SK-N-SH (cell line): ENCODE measurements around the gene CBX7. TPM values are rescaled to one million over a fixed set of nuclear protein-coding genes. Genes with fewer than 3 reads are reported as not detected.

Experiments
- CTCF ChIA-PET: fragments of 300-600, 350-600 bp; formaldehyde crosslinking; extraction: SDS; loops from one replicate; lab custom pipeline; 2021; lab: Yijun Ruan, JAX
- POLR2A ChIA-PET: fragments of 350-600 bp; sonication (Branson Sonifier 250); formaldehyde crosslinking; extraction: SDS; loops from one replicate; lab custom pipeline; 2020; ENCODE audit warnings: antibody characterized with exemption, inconsistent platforms; lab: Yijun Ruan, JAX
- DNase-seq: peaks from one replicate; pipeline ENCODE4 v3.0.0; 2012
- H2AFZ ChIP-seq: fragments of 200-600 bp; sonication (generic); 2 replicates; pipeline ENCODE4 v1.8.1; 2016; ENCODE audit warnings: antibody characterized with exemption, mild to moderate bottlenecking, low read depth
- H3F3A ChIP-seq: fragments of 200-600 bp; sonication (generic); replicated peaks from 2 replicates; pipeline ENCODE3; 2016; ENCODE audit warnings: antibody characterized with exemption, mild to moderate bottlenecking; ENCODE audit not compliant: insufficient read depth
- H3K27ac ChIP-seq, 2 experiments: fragments of 200-500 bp in 1 of 2; fragments of 200-600 bp in 1 of 2; sonication (Bioruptor generic) in 1 of 2; sonication (generic), shearing (Covaris generic) in 1 of 2; 2 replicates each; pipeline versions ENCODE4 v1.5.1 to v1.6.1; 2014 to 2016; ENCODE audit warnings: low read depth in 2 of 2, inconsistent platforms in 1 of 2, low read length in 1 of 2, mild to moderate bottlenecking in 1 of 2, mixed read lengths in 1 of 2
- H3K27me3 ChIP-seq: fragments of 200-600 bp; sonication (generic), shearing (Covaris generic); 2 replicates; pipeline ENCODE4 v1.6.1; 2016; ENCODE audit warnings: mixed run types; ENCODE audit not compliant: insufficient read depth
- H3K36me3 ChIP-seq, 2 experiments: fragments of 200-500 bp in 1 of 2; fragments of 200-600 bp in 1 of 2; sonication (Bioruptor generic) in 1 of 2; sonication (generic) in 1 of 2; replicated peaks in 1 of 2; 2 replicates each; pipeline versions ENCODE3 to v1.5.1; 2014 to 2016; ENCODE audit warnings: low read length in 1 of 2, mild to moderate bottlenecking in 1 of 2; ENCODE audit not compliant: insufficient read depth in 2 of 2, control insufficient read depth in 1 of 2
- H3K4me1 ChIP-seq, 2 experiments: fragments of 200-500 bp in 1 of 2; fragments of 200-600 bp in 1 of 2; sonication (Bioruptor generic) in 1 of 2; sonication (generic), shearing (Covaris generic) in 1 of 2; 2 replicates each; pipeline versions ENCODE4 v1.5.1 to v1.6.1; 2014 to 2016; ENCODE audit warnings: low read depth in 1 of 2, low read length in 1 of 2, mixed run types in 1 of 2; ENCODE audit not compliant: insufficient read depth in 2 of 2, control insufficient read depth in 1 of 2
- H3K4me2 ChIP-seq: fragments of 200-600 bp; sonication (generic), shearing (Covaris generic); 2 replicates; pipeline ENCODE4 v1.6.1; 2017; ENCODE audit warnings: mixed run types
- H3K4me3 ChIP-seq, 2 experiments: fragments of 200-500 bp in 1 of 2; fragments of 200-600 bp in 1 of 2; sonication (Bioruptor generic) in 1 of 2; sonication (generic), shearing (Covaris generic) in 1 of 2; 2 replicates each; pipeline versions ENCODE4 v1.5.1 to v1.8.1; 2014 to 2016; ENCODE audit warnings: low read depth in 2 of 2, inconsistent platforms in 1 of 2, low read length in 1 of 2, mild to moderate bottlenecking in 1 of 2, mixed read lengths in 1 of 2, moderate library complexity in 1 of 2
- H3K79me2 ChIP-seq: fragments of 200-600 bp; sonication (generic); 2 replicates; pipeline ENCODE4 v1.8.1; 2017; ENCODE audit warnings: mild to moderate bottlenecking; ENCODE audit not compliant: insufficient read depth
- H3K9ac ChIP-seq: fragments of 200-600 bp; sonication (generic); 2 replicates; pipeline ENCODE4 v1.6.1; 2017; ENCODE audit warnings: mixed run types
- H3K9me2 ChIP-seq: fragments of 200-600 bp; sonication (generic); 2 replicates; pipeline ENCODE4 v1.6.1; 2017; ENCODE audit warnings: mixed run types
- H3K9me3 ChIP-seq: fragments of 200-600 bp; sonication (generic); 2 replicates; pipeline ENCODE4 v1.6.1; 2017; ENCODE audit warnings: mixed run types, mild to moderate bottlenecking, moderate library complexity
- H4K20me1 ChIP-seq: fragments of 200-600 bp; sonication (generic); 2 replicates; pipeline ENCODE4 v1.6.1; 2017; ENCODE audit warnings: mild to moderate bottlenecking, mixed run types; ENCODE audit not compliant: insufficient read depth
- CHD2 ChIP-seq: fragments of 150-350 bp; IDR thresholded peaks from 2 replicates; pipeline ENCODE4 v1.6.1; 2018; ENCODE audit warnings: low read length; ENCODE audit not compliant: partially characterized antibody
- ELF1 ChIP-seq: IDR thresholded peaks from 2 replicates; pipeline ENCODE4 v1.4.0; 2012
- EP300 ChIP-seq, 2 experiments: IDR thresholded peaks; 2 replicates each; pipeline versions ENCODE4 v1.4.0 to v1.6.1; 2012; ENCODE audit warnings: borderline replicate concordance in 1 of 2, low read depth in 1 of 2, low read length in 1 of 2
- EZH2phosphoT487 ChIP-seq: fragments of 200-600 bp; sonication (generic); IDR thresholded peaks from 2 replicates; pipeline ENCODE4 v1.6.1; 2017; ENCODE audit warnings: low read depth, mixed run types, mild to moderate bottlenecking, antibody characterized with exemption, moderate library complexity, borderline replicate concordance
- FOSL2 ChIP-seq: IDR thresholded peaks from 2 replicates; pipeline ENCODE4 v1.4.0; 2012; ENCODE audit warnings: low read depth, mild to moderate bottlenecking, moderate library complexity, borderline replicate concordance
- MXI1 ChIP-seq: IDR thresholded peaks from 2 replicates; pipeline ENCODE4 v1.6.1; 2012; ENCODE audit warnings: mild to moderate bottlenecking, low read depth, low read length, improper control_type of control experiment
- NFIC ChIP-seq: IDR thresholded peaks from 2 replicates; pipeline ENCODE4 v1.4.0; 2012; ENCODE audit warnings: borderline replicate concordance
- NRF1 ChIP-seq: IDR thresholded peaks from 2 replicates; pipeline ENCODE4 v1.6.1; 2012; ENCODE audit warnings: low read depth, mild to moderate bottlenecking, low read length
- POLR2AphosphoS5 ChIP-seq: IDR thresholded peaks from 2 replicates; pipeline ENCODE4 v1.6.1; 2012; ENCODE audit warnings: low read depth, low read length
- RAD21 ChIP-seq: IDR thresholded peaks from 2 replicates; pipeline ENCODE4 v1.6.1; 2012; ENCODE audit warnings: mild to moderate bottlenecking, low read length
- RCOR1 ChIP-seq: fragments of 150-350 bp; IDR thresholded peaks from 2 replicates; pipeline ENCODE4 v1.6.1; 2017; ENCODE audit warnings: antibody characterized with exemption, low read length
- TAF1 ChIP-seq: IDR thresholded peaks from 2 replicates; pipeline ENCODE4 v1.6.1; 2012; ENCODE audit warnings: low read depth, mild to moderate bottlenecking, low read length, moderate library complexity, borderline replicate concordance
- TCF12 ChIP-seq: IDR thresholded peaks from 2 replicates; pipeline ENCODE4 v1.4.0; 2012
- TEAD4 ChIP-seq: IDR thresholded peaks from 2 replicates; pipeline ENCODE4 v1.4.0; 2012; ENCODE audit warnings: mild to moderate bottlenecking, borderline replicate concordance; ENCODE audit not compliant: insufficient read depth
- YY1 ChIP-seq: IDR thresholded peaks from 2 replicates; pipeline ENCODE4 v1.4.0; 2012; ENCODE audit warnings: low read depth, mild to moderate bottlenecking
- WGBS: methylation state at CpG from one replicate; pipeline ENCODE4 v1.1.6; 2017; ENCODE audit warnings: low lambda C conversion rate; 5-methylcytosine and 5-hydroxymethylcytosine counted together
- polyA plus RNA-seq, 3 experiments: library from polyadenylated mRNA; depleted of rRNA; stranded (reverse); fragments of >200 nt; gene quantifications; 2 replicates each; pipeline ENCODE4 v1.2.3, GENCODE V29; 2012
- TF ChIP-seq, protein P1 (sequence below): IDR thresholded peaks from 2 replicates; pipeline ENCODE4 v1.4.0; 2012; ENCODE audit warnings: low read depth
- TF ChIP-seq, protein P2 (sequence below): IDR thresholded peaks from 2 replicates; pipeline ENCODE4 v1.4.0; 2012; ENCODE audit warnings: low read depth, borderline replicate concordance
- TF ChIP-seq, protein P3 (sequence below): fragments of 150-350 bp; IDR thresholded peaks from 2 replicates; pipeline ENCODE4 v1.6.1; 2017; ENCODE audit warnings: antibody characterized with exemption, low read length, low read depth, borderline replicate concordance
- TF ChIP-seq, protein P4 (sequence below): IDR thresholded peaks from 2 replicates; pipeline ENCODE4 v1.4.0; 2012; ENCODE audit warnings: low read depth, borderline replicate concordance
- TF ChIP-seq, protein P5 (sequence below): IDR thresholded peaks from 2 replicates; pipeline ENCODE4 v1.6.1; 2012; ENCODE audit warnings: mild to moderate bottlenecking, low read depth, low read length, moderate library complexity

CBX7 gene
- polyA plus RNA-seq, 1 of the 3 experiments (the other 2 are of a cell fraction), result 2.3 TPM

DNA sequence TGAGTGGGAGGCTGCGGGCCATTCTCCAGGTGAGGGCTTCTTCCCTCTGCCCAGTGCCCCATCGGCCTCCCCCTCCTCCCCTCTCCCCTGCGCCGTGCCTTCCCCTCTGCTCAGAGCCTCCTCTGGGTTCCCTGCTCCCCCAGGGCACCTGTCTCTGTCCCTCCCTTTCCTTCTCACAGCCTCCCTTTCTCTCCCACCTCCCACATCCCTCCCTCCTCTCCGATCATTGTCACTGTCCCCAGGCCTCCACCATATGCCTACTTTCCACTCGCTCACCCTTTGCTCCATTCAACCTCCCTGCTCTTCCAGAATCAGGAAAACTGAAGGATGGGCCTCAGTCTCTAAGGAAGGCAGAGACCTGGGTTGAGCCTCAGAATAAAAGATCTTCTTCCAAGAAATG is 65.4 kb downstream of the CBX7 start:
- Histone ChIP-seq H3K4me2 (no peak overlapping the region), H2AFZ (no peak overlapping the region), H3K27ac (no peak overlapping the region), H3K4me3 (no peak overlapping the region), H3K9ac (no peak overlapping the region), H3K9me2 (no peaks in the 10 kb centered on the region), H3K9me3 (no peaks in the 10 kb centered on the region), H4K20me1 (no peaks in the 10 kb centered on the region), H3F3A (no peaks in the 10 kb centered on the region), H3K4me1 (peaks cover 0 to 6% of the 10 kb centered on the region in 2 experiments; a peak in 1 of 4 replicates), H3K27me3 (no peaks in the 10 kb centered on the region), H3K79me2 (no peaks in the 10 kb centered on the region), H3K36me3 (no peaks in the 10 kb centered on the region)
- no peak for DNase-seq
- 94% methylated on average over 2 of the region's 6 CpGs for WGBS
- CTCF ChIA-PET, result interaction anchor here (1.3 kb wide), 1 partner anchor 217 kb away, joined by 4 read pairs; no protein-coding TSS in a partner anchor
- TF ChIP-seq FOSL2, result no peak
- TF ChIP-seq POLR2AphosphoS5, result no peak
- no peak for TF ChIP-seq ELF1
- no peak for TF ChIP-seq NRF1
- no peak for TF ChIP-seq TCF12
- no peak for TF ChIP-seq YY1
- TF ChIP-seq, protein P1, sequence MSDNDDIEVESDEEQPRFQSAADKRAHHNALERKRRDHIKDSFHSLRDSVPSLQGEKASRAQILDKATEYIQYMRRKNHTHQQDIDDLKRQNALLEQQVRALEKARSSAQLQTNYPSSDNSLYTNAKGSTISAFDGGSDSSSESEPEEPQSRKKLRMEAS, result no peak
- no peak for TF ChIP-seq TAF1
- no peak for TF ChIP-seq CHD2
- no peak for TF ChIP-seq NFIC
- TF ChIP-seq EP300 (IDR thresholded peaks at IDR 0.05; ENCODE audit: borderline replicate concordance in 1 of 2, low read depth in 1 of 2, low read length in 1 of 2), result no peak
- no peak for TF ChIP-seq TEAD4
- TF ChIP-seq, protein P2, sequence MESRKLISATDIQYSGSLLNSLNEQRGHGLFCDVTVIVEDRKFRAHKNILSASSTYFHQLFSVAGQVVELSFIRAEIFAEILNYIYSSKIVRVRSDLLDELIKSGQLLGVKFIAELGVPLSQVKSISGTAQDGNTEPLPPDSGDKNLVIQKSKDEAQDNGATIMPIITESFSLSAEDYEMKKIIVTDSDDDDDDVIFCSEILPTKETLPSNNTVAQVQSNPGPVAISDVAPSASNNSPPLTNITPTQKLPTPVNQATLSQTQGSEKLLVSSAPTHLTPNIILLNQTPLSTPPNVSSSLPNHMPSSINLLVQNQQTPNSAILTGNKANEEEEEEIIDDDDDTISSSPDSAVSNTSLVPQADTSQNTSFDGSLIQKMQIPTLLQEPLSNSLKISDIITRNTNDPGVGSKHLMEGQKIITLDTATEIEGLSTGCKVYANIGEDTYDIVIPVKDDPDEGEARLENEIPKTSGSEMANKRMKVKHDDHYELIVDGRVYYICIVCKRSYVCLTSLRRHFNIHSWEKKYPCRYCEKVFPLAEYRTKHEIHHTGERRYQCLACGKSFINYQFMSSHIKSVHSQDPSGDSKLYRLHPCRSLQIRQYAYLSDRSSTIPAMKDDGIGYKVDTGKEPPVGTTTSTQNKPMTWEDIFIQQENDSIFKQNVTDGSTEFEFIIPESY, result no peak
- TF ChIP-seq, protein P3, sequence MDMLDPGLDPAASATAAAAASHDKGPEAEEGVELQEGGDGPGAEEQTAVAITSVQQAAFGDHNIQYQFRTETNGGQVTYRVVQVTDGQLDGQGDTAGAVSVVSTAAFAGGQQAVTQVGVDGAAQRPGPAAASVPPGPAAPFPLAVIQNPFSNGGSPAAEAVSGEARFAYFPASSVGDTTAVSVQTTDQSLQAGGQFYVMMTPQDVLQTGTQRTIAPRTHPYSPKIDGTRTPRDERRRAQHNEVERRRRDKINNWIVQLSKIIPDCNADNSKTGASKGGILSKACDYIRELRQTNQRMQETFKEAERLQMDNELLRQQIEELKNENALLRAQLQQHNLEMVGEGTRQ, result no peak
- no peak for TF ChIP-seq EZH2phosphoT487
- TF ChIP-seq RCOR1, result no peak
- TF ChIP-seq RAD21, result no peak
- no peak for TF ChIP-seq MXI1
- TF ChIP-seq, protein P4, sequence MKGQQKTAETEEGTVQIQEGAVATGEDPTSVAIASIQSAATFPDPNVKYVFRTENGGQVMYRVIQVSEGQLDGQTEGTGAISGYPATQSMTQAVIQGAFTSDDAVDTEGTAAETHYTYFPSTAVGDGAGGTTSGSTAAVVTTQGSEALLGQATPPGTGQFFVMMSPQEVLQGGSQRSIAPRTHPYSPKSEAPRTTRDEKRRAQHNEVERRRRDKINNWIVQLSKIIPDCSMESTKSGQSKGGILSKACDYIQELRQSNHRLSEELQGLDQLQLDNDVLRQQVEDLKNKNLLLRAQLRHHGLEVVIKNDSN, result no peak
- TF ChIP-seq, protein P5, sequence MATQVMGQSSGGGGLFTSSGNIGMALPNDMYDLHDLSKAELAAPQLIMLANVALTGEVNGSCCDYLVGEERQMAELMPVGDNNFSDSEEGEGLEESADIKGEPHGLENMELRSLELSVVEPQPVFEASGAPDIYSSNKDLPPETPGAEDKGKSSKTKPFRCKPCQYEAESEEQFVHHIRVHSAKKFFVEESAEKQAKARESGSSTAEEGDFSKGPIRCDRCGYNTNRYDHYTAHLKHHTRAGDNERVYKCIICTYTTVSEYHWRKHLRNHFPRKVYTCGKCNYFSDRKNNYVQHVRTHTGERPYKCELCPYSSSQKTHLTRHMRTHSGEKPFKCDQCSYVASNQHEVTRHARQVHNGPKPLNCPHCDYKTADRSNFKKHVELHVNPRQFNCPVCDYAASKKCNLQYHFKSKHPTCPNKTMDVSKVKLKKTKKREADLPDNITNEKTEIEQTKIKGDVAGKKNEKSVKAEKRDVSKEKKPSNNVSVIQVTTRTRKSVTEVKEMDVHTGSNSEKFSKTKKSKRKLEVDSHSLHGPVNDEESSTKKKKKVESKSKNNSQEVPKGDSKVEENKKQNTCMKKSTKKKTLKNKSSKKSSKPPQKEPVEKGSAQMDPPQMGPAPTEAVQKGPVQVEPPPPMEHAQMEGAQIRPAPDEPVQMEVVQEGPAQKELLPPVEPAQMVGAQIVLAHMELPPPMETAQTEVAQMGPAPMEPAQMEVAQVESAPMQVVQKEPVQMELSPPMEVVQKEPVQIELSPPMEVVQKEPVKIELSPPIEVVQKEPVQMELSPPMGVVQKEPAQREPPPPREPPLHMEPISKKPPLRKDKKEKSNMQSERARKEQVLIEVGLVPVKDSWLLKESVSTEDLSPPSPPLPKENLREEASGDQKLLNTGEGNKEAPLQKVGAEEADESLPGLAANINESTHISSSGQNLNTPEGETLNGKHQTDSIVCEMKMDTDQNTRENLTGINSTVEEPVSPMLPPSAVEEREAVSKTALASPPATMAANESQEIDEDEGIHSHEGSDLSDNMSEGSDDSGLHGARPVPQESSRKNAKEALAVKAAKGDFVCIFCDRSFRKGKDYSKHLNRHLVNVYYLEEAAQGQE, result no peak
- POLR2A ChIA-PET, result no interaction called here
